Bronchus fibroblast of lung (primary cell): ENCODE data around the gene RNPC3. TPM values are rescaled to one million over a fixed set of nuclear protein-coding genes. Genes with fewer than 3 reads are reported as not detected.

ENCODE experiments used
- total RNA-seq: library from RNA; depleted of rRNA; stranded (reverse); fragments of >200 nt; gene quantifications from 2 replicates; pipeline ENCODE4 v1.2.3, GENCODE V29; 2015

Gene RNPC3, protein sequence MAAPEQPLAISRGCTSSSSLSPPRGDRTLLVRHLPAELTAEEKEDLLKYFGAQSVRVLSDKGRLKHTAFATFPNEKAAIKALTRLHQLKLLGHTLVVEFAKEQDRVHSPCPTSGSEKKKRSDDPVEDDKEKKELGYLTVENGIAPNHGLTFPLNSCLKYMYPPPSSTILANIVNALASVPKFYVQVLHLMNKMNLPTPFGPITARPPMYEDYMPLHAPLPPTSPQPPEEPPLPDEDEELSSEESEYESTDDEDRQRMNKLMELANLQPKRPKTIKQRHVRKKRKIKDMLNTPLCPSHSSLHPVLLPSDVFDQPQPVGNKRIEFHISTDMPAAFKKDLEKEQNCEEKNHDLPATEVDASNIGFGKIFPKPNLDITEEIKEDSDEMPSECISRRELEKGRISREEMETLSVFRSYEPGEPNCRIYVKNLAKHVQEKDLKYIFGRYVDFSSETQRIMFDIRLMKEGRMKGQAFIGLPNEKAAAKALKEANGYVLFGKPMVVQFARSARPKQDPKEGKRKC
- total RNA-seq = 3.5 and 3.6 TPM in 2 replicates

DNA sequence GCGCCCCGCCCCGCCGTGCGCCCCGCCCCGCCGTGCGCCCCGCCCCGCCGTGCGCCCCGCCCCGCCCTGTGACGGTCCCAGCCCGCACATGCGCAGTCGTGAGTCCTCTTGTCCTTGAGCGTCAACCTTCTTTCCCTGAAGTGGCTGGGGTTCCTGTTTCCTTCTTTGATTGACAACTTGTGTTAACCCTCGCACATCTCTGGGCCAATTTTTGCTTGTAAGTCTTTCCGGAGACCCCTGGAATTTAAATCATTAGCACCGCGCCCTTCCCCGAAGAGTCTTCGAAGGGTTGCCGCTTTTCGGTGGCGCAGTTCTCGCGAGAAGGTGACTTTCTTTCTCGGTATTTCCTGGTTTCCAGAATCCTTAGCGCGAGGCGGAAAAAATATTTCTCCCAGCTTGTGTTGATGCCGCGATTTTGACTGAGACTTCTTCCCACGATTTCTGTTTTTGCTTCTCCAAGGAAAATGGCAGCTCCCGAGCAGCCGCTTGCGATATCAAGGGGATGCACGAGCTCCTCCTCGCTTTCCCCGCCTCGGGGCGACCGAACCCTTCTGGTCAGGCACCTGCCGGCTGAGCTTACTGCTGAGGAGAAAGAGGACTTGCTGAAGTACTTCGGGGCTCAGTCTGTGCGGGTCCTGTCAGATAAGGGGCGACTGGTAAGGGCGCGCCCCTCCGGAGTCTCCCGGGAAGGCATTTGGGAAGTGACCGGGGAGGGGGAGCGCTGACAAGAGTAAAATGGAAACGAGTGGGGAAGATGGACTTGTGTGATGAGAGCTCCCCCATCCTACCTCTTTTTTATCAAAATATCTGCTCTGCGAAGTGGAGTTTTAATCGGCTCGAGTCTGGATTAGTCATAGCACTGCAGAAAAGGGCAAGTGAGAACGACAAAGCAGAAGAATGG, at the start of gene RNPC3:
TSS of gene RNPC3 (plus strand) at position 93 of the 901 bp plus-strand sequence. CDS start at position 465, 372 bp downstream.

GRCh38 chr1:103571289-103571688, 45.8 kb downstream of the RNPC3 start, which contains the start of gene AMY2B:
TSS of gene AMY2B (plus strand) at chr1:103571589. CDS start at chr1:103571603, 14 bp downstream.

Other genes starting within 250 kb of the RNPC3 start
- 0.50 and 1.6 TPM in 2 replicates for gene AMY2B, start 45.9 kb downstream of the RNPC3 start, total RNA-seq
- not detected in 2 replicates for gene AMY2A, start 91.7 kb downstream of the RNPC3 start, total RNA-seq
- gene AMY1A, start 130.1 kb downstream of the RNPC3 start, total RNA-seq = not detected in 2 replicates
- not detected in 2 replicates for gene AMY1B, start 170.5 kb downstream of the RNPC3 start, total RNA-seq
- gene AMY1C, start 224.2 kb downstream of the RNPC3 start, total RNA-seq = not detected in 2 replicates